Lower leg skin (tissue), 3 donors: ENCODE measurements around the gene PRKCH.

Source experiments
- CTCF ChIP-seq, 3 donors: fragments of 450-650 bp; IDR thresholded peaks; one replicate each; pipeline ENCODE4 v1.5.1; 2016; ENCODE audit warnings: antibody characterized with exemption in 3 of 3, mild to moderate bottlenecking in 3 of 3, moderate library complexity in 2 of 3
- POLR2A ChIP-seq, 2 donors: fragments of 450-650 bp; IDR thresholded peaks; one replicate each; pipeline ENCODE4 v1.6.1; 2016 to 2017; ENCODE audit warnings: antibody characterized with exemption in 2 of 2, mild to moderate bottlenecking in 1 of 2, moderate library complexity in 1 of 2

GRCh38 chr14:61545726-61546455 is 224.5 kb downstream of the PRKCH start:
- TF ChIP-seq CTCF (IDR thresholded peaks at IDR 0.05) (no peak), POLR2A (IDR thresholded peaks at IDR 0.05) (no peak)
